Endodermal cell (in vitro differentiated cells): Measurements from ENCODE around the gene RALBP1. TPM values are rescaled to one million over a fixed set of nuclear protein-coding genes. Genes with fewer than 3 reads are reported as not detected.

ENCODE experiments used
- DNase-seq: peaks from one replicate; pipeline ENCODE4 v3.0.0-alpha.2; 2017
- H3K27ac ChIP-seq: 2 replicates; pipeline ENCODE4 v1.5.1; 2013; ENCODE audit warnings: mild to moderate bottlenecking, low read depth, low read length, moderate library complexity
- H3K27me3 ChIP-seq: 2 replicates; pipeline ENCODE4 v1.6.1; 2013; ENCODE audit warnings: mild to moderate bottlenecking, low read length, moderate library complexity; ENCODE audit not compliant: insufficient read depth, control insufficient read depth, poor library complexity, severe bottlenecking
- H3K36me3 ChIP-seq: 2 replicates; pipeline ENCODE4 v1.7.0; 2013; ENCODE audit warnings: mild to moderate bottlenecking, low read length, moderate library complexity; ENCODE audit not compliant: control insufficient read depth, insufficient read depth
- H3K4me1 ChIP-seq: one replicate; pipeline ENCODE4 v1.7.0; 2013; ENCODE audit warnings: low read length; ENCODE audit not compliant: control insufficient read depth, insufficient read depth
- H3K4me3 ChIP-seq: 2 replicates; pipeline ENCODE4 v1.5.1; 2013; ENCODE audit warnings: mild to moderate bottlenecking, low read length, moderate library complexity
- H3K9ac ChIP-seq: 2 replicates; pipeline ENCODE4 v1.6.1; 2013; ENCODE audit warnings: mild to moderate bottlenecking, low read length, moderate library complexity; ENCODE audit not compliant: poor library complexity, severe bottlenecking; ENCODE audit errors: extremely low read depth
- H3K9me3 ChIP-seq: 2 replicates; pipeline ENCODE4 v1.6.1; 2013; ENCODE audit warnings: mild to moderate bottlenecking, low read length, moderate library complexity; ENCODE audit not compliant: control insufficient read depth
- H3K27ac Mint-ChIP-seq: 2 replicates; pipeline ENCODE4 v1.8.0; 2020; ENCODE audit warnings: mixed read lengths
- H3K27me3 Mint-ChIP-seq: 2 replicates; pipeline ENCODE4 v1.8.0; 2021; ENCODE audit warnings: mild to moderate bottlenecking, mixed read lengths; ENCODE audit not compliant: insufficient read depth
- H3K36me3 Mint-ChIP-seq: 2 replicates; pipeline ENCODE4 v1.8.0; 2020; ENCODE audit warnings: low read depth, mixed read lengths
- H3K4me1 Mint-ChIP-seq: 2 replicates; pipeline ENCODE4 v1.8.0; 2020; ENCODE audit warnings: mixed read lengths
- H3K4me3 Mint-ChIP-seq: 2 replicates; pipeline ENCODE4 v1.8.0; 2020; ENCODE audit warnings: mild to moderate bottlenecking, moderate library complexity, mixed read lengths
- H3K9me3 Mint-ChIP-seq: 2 replicates; pipeline ENCODE4 v1.8.0; 2020; ENCODE audit warnings: mild to moderate bottlenecking, mixed read lengths
- WGBS, 2 experiments: methylation state at CpG; one replicate each; pipeline versions ENCODE4 v1.1.5 to v1.1.7; 2013; ENCODE audit warnings: missing lambda C conversion rate in 2 of 2, mixed read lengths in 1 of 2; ENCODE audit not compliant: insufficient coverage in 1 of 2, insufficient read length in 1 of 2; 5-methylcytosine and 5-hydroxymethylcytosine counted together
- total RNA-seq, 2 donors: library from RNA; stranded (reverse); fragmentation: NEBNext Ultra II Directional in 1 of 2; extraction: Animal tissue kit (Norgen Biotek cat#: 25700) in 1 of 2; gene quantifications; 2 replicates in 1 of 2; 3 replicates in 1 of 2; pipeline ENCODE4 v1.2.1, GENCODE V29; 2021
- TF ChIP-seq, protein P1 (sequence below): fragments of 200-600 bp; sonication (generic); conservative IDR thresholded peaks from 2 replicates; pipeline ENCODE4 v1.5.0; 2021; ENCODE audit warnings: antibody characterized with exemption, mild to moderate bottlenecking

RALBP1 gene
- total RNA-seq, 2 donors from 2014 or later = 60.5 to 64.9 TPM

DNA sequence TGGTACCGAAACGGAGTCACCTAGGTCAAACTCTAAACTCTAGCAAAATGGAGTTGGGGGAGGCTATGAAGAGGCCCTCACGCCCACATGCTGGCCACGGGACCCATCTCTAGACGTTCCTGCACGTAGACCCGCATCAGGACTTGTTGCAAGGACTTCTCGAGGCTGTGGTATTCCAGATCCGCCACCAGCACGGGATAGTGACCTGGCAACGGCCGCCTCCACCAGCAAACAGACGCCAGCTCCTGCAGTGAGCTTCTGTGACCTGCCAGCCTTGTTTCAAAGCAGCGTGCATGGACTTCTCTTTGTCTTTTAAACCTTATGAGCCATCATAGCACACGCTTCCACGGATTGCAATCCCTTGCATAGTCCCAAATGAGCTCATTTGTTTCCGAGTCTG is 40.3 kb upstream of the RALBP1 start:
- H3K36me3 ChIP-seq = no peaks in the 10 kb centered on the region
- H3K4me3 ChIP-seq = no peak overlapping the region
- 92 to 94% methylated on average over 15 to 16 of the region's 17 CpGs for WGBS, 2 experiments
- DNase-seq = no peak
- H3K27me3 Mint-ChIP-seq = no peaks in the 10 kb centered on the region
- H3K27me3 ChIP-seq = no peaks in the 10 kb centered on the region
- H3K27ac ChIP-seq = peak overlapping the region; percentile 73
- TF ChIP-seq, protein P1, sequence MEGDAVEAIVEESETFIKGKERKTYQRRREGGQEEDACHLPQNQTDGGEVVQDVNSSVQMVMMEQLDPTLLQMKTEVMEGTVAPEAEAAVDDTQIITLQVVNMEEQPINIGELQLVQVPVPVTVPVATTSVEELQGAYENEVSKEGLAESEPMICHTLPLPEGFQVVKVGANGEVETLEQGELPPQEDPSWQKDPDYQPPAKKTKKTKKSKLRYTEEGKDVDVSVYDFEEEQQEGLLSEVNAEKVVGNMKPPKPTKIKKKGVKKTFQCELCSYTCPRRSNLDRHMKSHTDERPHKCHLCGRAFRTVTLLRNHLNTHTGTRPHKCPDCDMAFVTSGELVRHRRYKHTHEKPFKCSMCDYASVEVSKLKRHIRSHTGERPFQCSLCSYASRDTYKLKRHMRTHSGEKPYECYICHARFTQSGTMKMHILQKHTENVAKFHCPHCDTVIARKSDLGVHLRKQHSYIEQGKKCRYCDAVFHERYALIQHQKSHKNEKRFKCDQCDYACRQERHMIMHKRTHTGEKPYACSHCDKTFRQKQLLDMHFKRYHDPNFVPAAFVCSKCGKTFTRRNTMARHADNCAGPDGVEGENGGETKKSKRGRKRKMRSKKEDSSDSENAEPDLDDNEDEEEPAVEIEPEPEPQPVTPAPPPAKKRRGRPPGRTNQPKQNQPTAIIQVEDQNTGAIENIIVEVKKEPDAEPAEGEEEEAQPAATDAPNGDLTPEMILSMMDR = no peak
- H3K9me3 Mint-ChIP-seq = peaks cover 8% of the 10 kb centered on the region
- H3K4me3 Mint-ChIP-seq = no peak overlapping the region
- peaks cover 5% of the 10 kb centered on the region for H3K4me1 Mint-ChIP-seq
- no peak overlapping the region for H3K27ac Mint-ChIP-seq
- peaks cover 3% of the 10 kb centered on the region for H3K36me3 Mint-ChIP-seq
- no peaks in the 10 kb centered on the region for H3K4me1 ChIP-seq
- no peak overlapping the region for H3K9ac ChIP-seq
- H3K9me3 ChIP-seq = peaks cover 7% of the 10 kb centered on the region

DNA sequence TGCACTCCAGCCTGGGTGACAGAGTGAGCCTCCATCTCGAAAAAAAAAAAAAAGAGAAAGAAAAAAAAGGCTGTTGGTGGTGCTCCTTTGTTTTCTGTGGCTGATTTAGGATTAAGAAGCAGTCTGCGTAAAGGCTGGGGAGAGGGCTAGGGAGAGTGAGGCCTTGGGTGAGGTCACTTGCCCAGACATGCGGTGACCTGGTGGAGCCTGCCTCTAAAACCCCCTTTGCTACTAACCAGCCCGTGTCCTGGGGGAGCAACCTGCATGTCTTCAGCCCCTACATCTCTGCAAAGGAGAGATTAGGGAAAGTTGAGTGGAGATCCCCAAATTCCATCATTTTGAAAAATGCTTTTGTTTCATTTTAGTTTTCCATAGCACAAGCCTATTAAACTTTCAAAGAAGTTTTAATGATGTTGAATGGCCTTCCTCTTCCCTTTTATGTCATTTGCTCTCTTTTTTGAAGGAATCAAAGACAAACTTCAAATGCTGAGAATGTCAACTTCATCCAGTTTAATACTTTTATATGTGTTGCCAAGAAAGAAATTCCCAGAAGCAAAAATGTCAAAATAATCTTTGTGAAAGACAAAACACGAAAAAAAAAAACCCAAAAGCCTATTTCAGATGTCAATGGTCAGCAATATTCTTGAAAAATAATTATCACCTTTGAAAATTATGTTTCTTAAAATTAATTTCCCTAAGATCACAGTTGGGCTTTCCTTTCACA is 38.9 kb upstream of the RALBP1 start:
- TF ChIP-seq, protein P1 = no peak
- H3K4me3 Mint-ChIP-seq = no peak overlapping the region
- peaks cover 5% of the 10 kb centered on the region for H3K4me1 Mint-ChIP-seq
- H3K36me3 Mint-ChIP-seq = no peaks in the 10 kb centered on the region
- no peaks in the 10 kb centered on the region for H3K9me3 ChIP-seq
- no peak overlapping the region for H3K27ac ChIP-seq
- 80 to 85% methylated on average over 1 to 5 of the region's 5 CpGs for WGBS, 2 experiments
- no peaks in the 10 kb centered on the region for H3K4me1 ChIP-seq
- H3K4me3 ChIP-seq = no peak overlapping the region
- peaks cover under 1% of the 10 kb centered on the region for H3K9me3 Mint-ChIP-seq
- H3K9ac ChIP-seq = no peak overlapping the region
- H3K27me3 ChIP-seq = no peaks in the 10 kb centered on the region
- no peak for DNase-seq
- H3K27me3 Mint-ChIP-seq = no peaks in the 10 kb centered on the region
- no peak overlapping the region for H3K27ac Mint-ChIP-seq
- no peaks in the 10 kb centered on the region for H3K36me3 ChIP-seq

DNA sequence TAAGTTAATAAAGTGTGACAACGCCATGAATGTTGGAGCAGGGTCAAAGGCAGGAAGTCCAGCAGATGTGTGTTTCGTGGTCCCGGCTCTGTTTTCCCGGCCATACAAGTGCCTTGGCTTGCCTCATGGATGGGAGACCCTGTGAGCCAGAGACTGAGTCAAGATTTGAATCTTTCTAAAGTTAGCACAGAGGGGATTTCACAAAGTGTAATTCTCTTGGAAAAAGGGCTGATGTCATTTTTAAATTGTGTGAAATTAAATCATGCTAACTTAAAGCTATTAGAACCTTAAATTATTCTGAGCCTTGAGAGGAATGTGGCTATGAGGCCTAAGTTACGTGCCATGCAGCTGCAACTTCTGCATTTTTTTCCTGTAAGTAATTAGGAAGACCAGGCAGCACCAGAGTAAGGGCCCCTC is 38.3 kb upstream of the RALBP1 start:
- Histone ChIP-seq H3K4me3 (no peak overlapping the region), H3K9me3 (no peaks in the 10 kb centered on the region), H3K27ac (no peak overlapping the region), H3K9ac (no peak overlapping the region), H3K36me3 (no peaks in the 10 kb centered on the region), H3K27me3 (no peaks in the 10 kb centered on the region), H3K4me1 (no peaks in the 10 kb centered on the region)
- H3K27ac Mint-ChIP-seq = no peak overlapping the region
- peaks cover 5% of the 10 kb centered on the region for H3K4me1 Mint-ChIP-seq
- TF ChIP-seq, protein P1 = no peak
- H3K9me3 Mint-ChIP-seq = no peaks in the 10 kb centered on the region
- H3K36me3 Mint-ChIP-seq = no peaks in the 10 kb centered on the region
- 81 to 88% methylated on average over 4 to 5 of the region's 5 CpGs for WGBS, 2 experiments
- H3K27me3 Mint-ChIP-seq = no peaks in the 10 kb centered on the region
- H3K4me3 Mint-ChIP-seq = no peak overlapping the region
- DNase-seq = no peak
